HG02884 (cell line): ENCODE results near the gene NBDY.
A peak's percentile ranks its signal among the peaks of the same experiment; 100 is the strongest.
"Not testable (repeated sequence)": the region's sequence is repeated elsewhere in the genome, so short reads cannot be mapped to it uniquely, and the experiment has no call there.

Experiments
- ATAC-seq: cut with Tn5 transposase; IDR thresholded peaks from one replicate; pipeline ENCODE4 v1.9.1; 2021; ENCODE audit warnings: mild to moderate bottlenecking, moderate library complexity; ENCODE audit not compliant: unreplicated experiment

NBDY gene

GRCh38 chrX:56764153-56764974 lies 35.3 kb downstream of the NBDY start:
- peak; percentile 53 for ATAC-seq

- ATAC-seq = peak; percentile 27
These were observed 36.1 kb downstream of the NBDY start for GRCh38 chrX:56764975-56765791.

- ATAC-seq = no peak
These were observed 36.9 kb downstream of the NBDY start for GRCh38 chrX:56765811-56766553.

- ATAC-seq = no peak
These were observed 37.7 kb downstream of the NBDY start for GRCh38 chrX:56766554-56767347.

GRCh38 chrX:56767348-56768119 lies 38.5 kb downstream of the NBDY start:
- not testable (repeated sequence) for ATAC-seq

GRCh38 chrX:56768120-56768660 lies 39.1 kb downstream of the NBDY start:
- ATAC-seq = not testable (repeated sequence)

GRCh38 chrX:56772675-56773521 lies 43.9 kb downstream of the NBDY start:
- not testable (repeated sequence) for ATAC-seq

- ATAC-seq = not testable (repeated sequence)
These were observed 44.5 kb downstream of the NBDY start for GRCh38 chrX:56773522-56774060.

GRCh38 chrX:56778099-56778923 lies 49.3 kb downstream of the NBDY start:
- ATAC-seq = not testable (repeated sequence)

- not testable (repeated sequence) for ATAC-seq
These were observed 50.0 kb downstream of the NBDY start for GRCh38 chrX:56778924-56779468.

- ATAC-seq = not testable (repeated sequence)
These were observed 51.9 kb downstream of the NBDY start for GRCh38 chrX:56780681-56781649.

GRCh38 chrX:56782352-56782751 lies 53.3 kb downstream of the NBDY start:
- peak; percentile 41 for ATAC-seq

GRCh38 chrX:56782791-56783449 lies 53.9 kb downstream of the NBDY start:
- no peak for ATAC-seq

GRCh38 chrX:56783450-56783831 lies 54.4 kb downstream of the NBDY start:
- ATAC-seq = no peak

GRCh38 chrX:56783996-56784620 lies 55.1 kb downstream of the NBDY start:
- ATAC-seq = no peak
